CD4-positive, alpha-beta memory T cell (primary cell): ENCODE results near the gene BACE2. TPM values are rescaled to one million over a fixed set of nuclear protein-coding genes. Genes with fewer than 3 reads are reported as not detected.

ENCODE experiments used
- CTCF ChIA-PET: fragments of 350-600 bp; sonication (Branson Sonifier 250); formaldehyde crosslinking; loops from one replicate; lab custom pipeline; 2021; ENCODE audit warnings: inconsistent platforms; ENCODE audit not compliant: partially characterized antibody; lab: Charles Lee
- POLR2A ChIA-PET: fragments of 350-600 bp; sonication (Branson Sonifier 250); formaldehyde crosslinking; loops from one replicate; lab custom pipeline; 2021; ENCODE audit not compliant: partially characterized antibody; lab: Charles Lee
- DNase-seq, 5 donors: peaks; one replicate each; pipeline versions ENCODE4 v3.0.0 to v3.0.0-alpha.2; 2020 to 2022; ENCODE audit warnings: mixed read lengths in 1 of 5
- H3K27ac ChIP-seq: one replicate; pipeline ENCODE4 v1.7.0; 2013; ENCODE audit warnings: low read depth, low read length
- H3K27me3 ChIP-seq: 2 replicates; pipeline ENCODE4 v1.7.0; 2013; ENCODE audit warnings: mild to moderate bottlenecking, low read length, moderate library complexity; ENCODE audit not compliant: insufficient read depth
- H3K36me3 ChIP-seq: 2 replicates; pipeline ENCODE4 v1.7.0; 2013; ENCODE audit warnings: mild to moderate bottlenecking, low read length, moderate library complexity; ENCODE audit not compliant: insufficient read depth
- H3K4me1 ChIP-seq: 2 replicates; pipeline ENCODE4 v1.7.0; 2013; ENCODE audit warnings: mild to moderate bottlenecking, low read length, moderate library complexity; ENCODE audit not compliant: insufficient read depth
- H3K4me3 ChIP-seq, 2 donors: one replicate each; pipeline ENCODE4 v1.7.0; 2013; ENCODE audit warnings: low read length in 2 of 2, mild to moderate bottlenecking in 1 of 2
- H3K9me3 ChIP-seq, 2 donors: one replicate each; pipeline ENCODE4 v1.7.0; 2013; ENCODE audit warnings: low read length in 2 of 2, control low read depth in 1 of 2; ENCODE audit not compliant: control insufficient read depth in 1 of 2
- H3K27ac Mint-ChIP-seq, 7 donors: one replicate each; pipeline ENCODE4 v1.8.0; 2020 to 2021; ENCODE audit warnings: mixed read lengths in 7 of 7, mild to moderate bottlenecking in 6 of 7, inconsistent platforms in 3 of 7, moderate library complexity in 3 of 7
- H3K27me3 Mint-ChIP-seq, 2 donors: one replicate each; pipeline ENCODE4 v1.8.0; 2020 to 2021; ENCODE audit warnings: mixed read lengths in 2 of 2
- H3K36me3 Mint-ChIP-seq, 2 donors: one replicate each; pipeline ENCODE4 v1.8.0; 2020 to 2021; ENCODE audit warnings: mixed read lengths in 2 of 2, inconsistent platforms in 1 of 2, mild to moderate bottlenecking in 1 of 2
- H3K4me1 Mint-ChIP-seq, 4 donors: one replicate each; pipeline ENCODE4 v1.8.0; 2020 to 2021; ENCODE audit warnings: mixed read lengths in 4 of 4, mild to moderate bottlenecking in 1 of 4
- H3K4me3 Mint-ChIP-seq, 8 donors: one replicate each; pipeline ENCODE4 v1.8.0; 2020 to 2021; ENCODE audit warnings: mixed read lengths in 8 of 8, mild to moderate bottlenecking in 7 of 8, moderate library complexity in 6 of 8, inconsistent platforms in 3 of 8
- H3K9me3 Mint-ChIP-seq, 8 donors: one replicate each; pipeline ENCODE4 v1.8.0; 2020 to 2021; ENCODE audit warnings: mixed read lengths in 8 of 8, mild to moderate bottlenecking in 5 of 8, inconsistent platforms in 3 of 8, moderate library complexity in 1 of 8
- intact Hi-C: fragments of 100-400 bp; cut with micrococcal nuclease; formaldehyde crosslinking; loops from one replicate; pipeline ENCODE4 v1.15.1; 2023
- polyA plus RNA-seq, 2 donors: library from polyadenylated mRNA; unstranded; fragments of 300-500 nt; fragmentation: Illumina TruSeq; gene quantifications; one replicate each; pipeline ENCODE4 v1.2.3, GENCODE V29; 2021
- total RNA-seq, 2 experiments: library from RNA; stranded (reverse); gene quantifications; one replicate each; pipeline ENCODE4 v1.2.3, GENCODE V29; 2021

The BACE2 gene
- total and polyA plus RNA-seq, 4 experiments from 2014 or later = 0.10 to 0.52 TPM; not detected in 2

DNA sequence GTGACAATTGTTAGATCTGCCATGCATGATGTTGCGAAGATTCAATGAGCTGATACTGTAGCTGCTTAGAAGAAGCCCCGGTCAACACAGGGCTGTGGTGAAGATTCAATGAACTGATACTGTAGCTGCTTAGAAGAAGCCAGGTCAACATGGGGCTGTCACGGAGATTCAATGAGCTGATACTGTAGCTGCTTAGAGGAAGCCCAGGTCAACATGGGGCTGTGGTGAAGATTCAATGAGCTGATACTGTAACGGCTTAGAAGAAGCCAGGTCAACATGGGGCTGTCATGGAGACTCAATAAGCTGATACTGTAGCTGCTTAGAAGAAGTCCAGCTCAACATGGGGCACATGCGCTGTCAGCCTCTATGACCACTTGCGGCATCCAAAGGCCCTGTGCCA is 18.8 kb upstream of the BACE2 start:
- peaks cover 0 to 3% (median 2%) of the 10 kb centered on the region in 8 donors for H3K9me3 Mint-ChIP-seq
- H3K4me3 Mint-ChIP-seq = no peak overlapping the region
- DNase-seq = no peak
- no peak overlapping the region for H3K4me3 ChIP-seq
- H3K27me3 ChIP-seq = no peaks in the 10 kb centered on the region
- CTCF ChIA-PET = no interaction called here
- H3K9me3 ChIP-seq = no peaks in the 10 kb centered on the region
- no peaks in the 10 kb centered on the region for H3K36me3 Mint-ChIP-seq
- no peaks in the 10 kb centered on the region for H3K4me1 ChIP-seq
- POLR2A ChIA-PET = no interaction called here
- no peak overlapping the region for H3K27ac ChIP-seq
- H3K36me3 ChIP-seq = no peaks in the 10 kb centered on the region
- peaks cover 1 to 8% of the 10 kb centered on the region in 2 donors for H3K27me3 Mint-ChIP-seq
- intact Hi-C loops = no loop called here
- no peak overlapping the region for H3K27ac Mint-ChIP-seq
- no peaks in the 10 kb centered on the region for H3K4me1 Mint-ChIP-seq

DNA sequence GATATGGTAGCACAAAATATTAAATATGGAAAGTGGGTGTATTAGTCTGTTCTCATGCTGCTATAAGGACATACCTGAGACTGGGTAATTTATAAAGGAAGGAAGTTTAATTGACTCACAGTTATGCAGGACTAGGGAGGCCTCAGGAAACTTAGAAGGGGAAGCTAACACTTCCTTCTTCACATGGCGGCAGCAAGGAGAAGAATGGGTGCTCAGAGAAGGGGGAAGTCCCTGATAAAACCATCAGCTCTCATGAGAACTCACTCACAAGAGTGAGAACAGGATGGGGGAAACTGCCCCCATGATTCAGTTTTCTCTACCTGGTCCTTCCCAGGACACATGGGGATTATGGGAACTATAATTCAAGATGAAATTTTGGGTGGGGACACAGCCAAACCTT is 15.8 kb upstream of the BACE2 start:
- Mint-ChIP-seq H3K27me3 (peaks cover 1 to 9% of the 10 kb centered on the region in 2 donors), H3K9me3 (peaks cover 0 to 6% (median 2%) of the 10 kb centered on the region in 8 donors), H3K4me1 (no peaks in the 10 kb centered on the region), H3K36me3 (no peaks in the 10 kb centered on the region), H3K4me3 (no peak overlapping the region), H3K27ac (no peak overlapping the region)
- H3K4me1 ChIP-seq = no peaks in the 10 kb centered on the region
- no peak overlapping the region for H3K27ac ChIP-seq
- ChIA-PET POLR2A (no interaction called here), CTCF (no interaction called here)
- H3K9me3 ChIP-seq = no peaks in the 10 kb centered on the region
- H3K27me3 ChIP-seq = no peaks in the 10 kb centered on the region
- intact Hi-C loops = no loop called here
- H3K4me3 ChIP-seq = no peak overlapping the region
- no peaks in the 10 kb centered on the region for H3K36me3 ChIP-seq
- DNase-seq = no peak

DNA sequence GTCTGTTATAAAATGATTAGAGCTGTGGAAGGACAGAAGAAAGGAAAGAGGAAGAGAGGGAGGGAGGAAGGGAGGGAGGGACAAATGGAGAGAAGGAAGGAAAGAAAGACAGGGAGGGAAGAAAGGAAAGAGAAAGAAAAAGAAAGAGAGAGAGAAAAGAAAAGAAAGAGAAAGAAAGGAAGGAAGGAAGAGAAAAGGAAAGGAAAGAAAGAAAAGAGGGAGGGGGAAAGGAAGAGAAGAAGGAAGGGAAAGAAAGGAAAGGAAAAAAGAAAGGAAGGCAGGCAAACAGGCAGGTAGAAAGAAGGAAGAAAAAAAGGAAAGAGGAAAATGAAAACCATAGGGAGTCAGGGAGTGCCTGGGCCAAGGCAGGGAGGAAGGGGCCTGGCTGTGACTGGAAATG is 14.5 kb upstream of the BACE2 start:
- Histone ChIP-seq H3K27ac (no peak overlapping the region), H3K4me1 (no peaks in the 10 kb centered on the region), H3K4me3 (no peak overlapping the region), H3K9me3 (no peaks in the 10 kb centered on the region), H3K36me3 (no peaks in the 10 kb centered on the region), H3K27me3 (no peaks in the 10 kb centered on the region)
- CTCF ChIA-PET = no interaction called here
- DNase-seq = no peak
- Mint-ChIP-seq H3K27me3 (peaks cover 1 to 12% of the 10 kb centered on the region in 2 donors), H3K4me3 (no peak overlapping the region), H3K27ac (no peak overlapping the region), H3K4me1 (no peaks in the 10 kb centered on the region), H3K9me3 (peaks cover 0 to 9% (median 6%) of the 10 kb centered on the region in 8 donors), H3K36me3 (no peaks in the 10 kb centered on the region)
- intact Hi-C loops = no loop called here
- POLR2A ChIA-PET = no interaction called here

DNA sequence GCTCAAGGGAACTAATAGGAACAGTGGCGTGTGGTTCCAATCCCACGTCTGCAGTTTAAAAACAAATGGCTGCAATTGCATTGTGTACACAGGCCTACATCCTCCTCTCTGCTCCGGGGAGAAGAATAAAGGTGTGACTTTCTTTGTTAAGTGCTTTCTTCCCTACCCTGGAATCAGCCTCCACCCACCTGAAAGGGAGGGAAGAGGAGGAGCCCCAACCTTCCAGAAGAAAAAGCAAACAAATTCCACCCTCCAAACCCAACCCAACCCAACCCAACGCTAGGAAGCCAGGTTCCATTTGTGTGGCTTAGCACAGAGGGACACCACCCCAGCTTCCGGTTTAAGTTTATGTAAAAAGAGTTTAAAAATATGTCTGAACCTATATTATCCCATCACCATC is 11.8 kb upstream of the BACE2 start:
- no peak for DNase-seq
- Histone ChIP-seq H3K4me1 (no peaks in the 10 kb centered on the region), H3K4me3 (no peak overlapping the region), H3K9me3 (no peaks in the 10 kb centered on the region), H3K36me3 (no peaks in the 10 kb centered on the region), H3K27me3 (no peaks in the 10 kb centered on the region), H3K27ac (no peak overlapping the region)
- Mint-ChIP-seq H3K4me1 (no peaks in the 10 kb centered on the region), H3K36me3 (no peaks in the 10 kb centered on the region), H3K27me3 (peaks cover 5 to 14% of the 10 kb centered on the region in 2 donors), H3K27ac (no peak overlapping the region), H3K4me3 (no peak overlapping the region), H3K9me3 (peaks cover 0 to 12% (median 10%) of the 10 kb centered on the region in 8 donors)
- POLR2A ChIA-PET = no interaction called here
- CTCF ChIA-PET = interaction anchor here (0.7 kb wide), 1 partner anchor 27 kb away, joined by 4 read pairs; no protein-coding TSS in a partner anchor
- intact Hi-C loops = no loop called here

DNA sequence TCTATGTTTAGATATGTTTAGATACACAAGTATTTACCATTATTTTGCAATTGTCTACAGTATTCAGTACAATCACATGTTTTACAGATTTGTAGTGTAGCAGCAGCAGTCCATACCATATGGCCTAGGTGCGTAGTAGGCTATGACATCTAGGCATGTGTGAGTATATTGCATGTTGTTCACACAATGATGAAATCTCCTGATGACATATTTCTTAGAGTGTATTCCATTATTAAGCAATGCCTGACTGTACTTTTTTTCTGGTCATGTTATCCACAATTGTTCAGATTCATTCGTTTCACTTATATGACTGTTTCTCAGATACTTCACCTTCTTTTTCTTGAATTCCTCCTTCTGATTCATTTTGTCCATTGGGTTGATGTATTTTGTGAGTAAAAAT is 9.9 kb upstream of the BACE2 start:
- no peak for DNase-seq
- Histone ChIP-seq H3K4me3 (no peak overlapping the region), H3K27ac (no peak overlapping the region), H3K27me3 (no peaks in the 10 kb centered on the region), H3K36me3 (no peaks in the 10 kb centered on the region), H3K4me1 (no peaks in the 10 kb centered on the region), H3K9me3 (no peaks in the 10 kb centered on the region)
- no peaks in the 10 kb centered on the region for H3K36me3 Mint-ChIP-seq
- ChIA-PET POLR2A (no interaction called here), CTCF (no interaction called here)
- H3K27ac Mint-ChIP-seq = no peak overlapping the region
- peaks cover 0 to 12% (median 7%) of the 10 kb centered on the region in 8 donors for H3K9me3 Mint-ChIP-seq
- no peak overlapping the region for H3K4me3 Mint-ChIP-seq
- intact Hi-C loops = no loop called here
- peaks cover 5 to 21% of the 10 kb centered on the region in 2 donors for H3K27me3 Mint-ChIP-seq
- no peaks in the 10 kb centered on the region for H3K4me1 Mint-ChIP-seq

DNA sequence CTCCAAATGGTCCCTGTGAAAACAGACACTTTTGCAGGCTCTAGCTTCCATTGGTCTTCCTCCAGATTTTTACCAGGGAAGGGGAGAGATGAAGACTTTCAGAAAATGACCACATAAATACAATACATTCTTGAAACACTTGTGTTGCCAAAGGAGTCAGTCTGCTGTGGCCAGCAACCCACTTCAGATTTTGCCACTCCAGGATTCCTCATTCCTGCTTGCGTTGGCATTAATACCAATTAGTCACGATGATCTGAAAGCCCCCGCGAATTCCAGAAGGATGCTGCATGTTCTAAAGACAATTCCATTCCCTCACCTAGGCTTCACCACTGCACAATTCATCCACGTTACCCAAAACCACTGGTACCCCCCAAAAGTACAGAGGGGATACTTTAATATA is 7.9 kb upstream of the BACE2 start:
- intact Hi-C loops = no loop called here
- DNase-seq = no peak
- ChIA-PET POLR2A (no interaction called here), CTCF (no interaction called here)
- Mint-ChIP-seq H3K36me3 (no peaks in the 10 kb centered on the region), H3K4me3 (no peak overlapping the region), H3K4me1 (no peaks in the 10 kb centered on the region), H3K9me3 (peaks cover 0 to 11% (median 6%) of the 10 kb centered on the region in 8 donors), H3K27ac (peak overlapping the region in 1 of 7 donors; percentile 64), H3K27me3 (peaks cover 8 to 21% of the 10 kb centered on the region in 2 donors)
- no peak overlapping the region for H3K4me3 ChIP-seq
- no peak overlapping the region for H3K27ac ChIP-seq
- H3K36me3 ChIP-seq = no peaks in the 10 kb centered on the region
- H3K4me1 ChIP-seq = no peaks in the 10 kb centered on the region
- no peaks in the 10 kb centered on the region for H3K27me3 ChIP-seq
- H3K9me3 ChIP-seq = no peaks in the 10 kb centered on the region

DNA sequence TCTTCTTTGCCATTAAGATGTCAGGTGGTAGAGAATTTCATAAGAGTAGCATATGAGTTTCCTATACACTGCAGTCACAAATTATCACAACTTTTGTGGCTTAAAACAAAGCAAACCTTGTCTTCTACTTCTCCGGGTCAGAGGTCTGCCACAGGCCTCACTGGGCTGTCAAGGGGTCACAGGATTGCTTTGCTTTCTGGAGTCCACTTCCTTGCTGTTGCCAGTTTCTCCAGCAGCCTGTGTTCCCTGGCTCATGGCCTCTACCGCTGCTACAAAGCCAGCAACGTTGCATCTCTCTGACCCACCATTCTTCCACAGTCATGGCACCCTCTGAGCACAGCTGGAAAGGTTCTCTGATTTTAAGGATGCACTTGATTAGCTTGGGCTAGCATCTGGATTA is 6.5 kb upstream of the BACE2 start:
- intact Hi-C loops = no loop called here
- H3K36me3 Mint-ChIP-seq = no peaks in the 10 kb centered on the region
- H3K27me3 Mint-ChIP-seq = peaks cover 22 to 34% of the 10 kb centered on the region in 2 donors
- Histone ChIP-seq H3K36me3 (no peaks in the 10 kb centered on the region), H3K9me3 (no peaks in the 10 kb centered on the region), H3K4me3 (no peak overlapping the region), H3K27me3 (peaks cover 4% of the 10 kb centered on the region), H3K27ac (no peak overlapping the region), H3K4me1 (no peaks in the 10 kb centered on the region)
- H3K27ac Mint-ChIP-seq = no peak overlapping the region
- H3K4me1 Mint-ChIP-seq = peaks cover 0 to 7% (median 2%) of the 10 kb centered on the region in 4 donors
- CTCF ChIA-PET = no interaction called here
- peaks cover 0 to 11% (median 6%) of the 10 kb centered on the region in 8 donors for H3K9me3 Mint-ChIP-seq
- no peak overlapping the region for H3K4me3 Mint-ChIP-seq
- POLR2A ChIA-PET = no interaction called here
- DNase-seq = no peak

DNA sequence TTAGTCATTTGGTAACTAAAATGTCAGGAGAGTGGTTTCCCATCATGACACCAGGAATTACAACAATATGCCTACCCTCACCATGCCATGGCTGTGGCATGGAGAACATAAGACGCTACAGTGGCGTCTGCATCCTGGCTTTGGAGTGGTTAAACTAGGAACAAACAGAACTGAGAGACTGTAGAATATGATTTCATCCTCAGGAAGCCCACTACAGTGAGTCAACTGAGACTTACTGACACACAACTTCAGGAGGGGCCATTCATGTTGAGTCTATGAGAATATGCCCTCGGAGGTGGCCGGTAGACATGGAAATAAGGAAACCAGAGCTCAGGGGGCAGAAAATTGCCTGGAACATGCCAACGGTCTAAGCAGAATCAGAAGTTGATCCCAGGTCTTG is 5.9 kb upstream of the BACE2 start:
- Histone ChIP-seq H3K27ac (no peak overlapping the region), H3K4me3 (no peak overlapping the region), H3K27me3 (peaks cover 4% of the 10 kb centered on the region), H3K36me3 (no peaks in the 10 kb centered on the region), H3K4me1 (no peaks in the 10 kb centered on the region), H3K9me3 (no peaks in the 10 kb centered on the region)
- Mint-ChIP-seq H3K27ac (no peak overlapping the region), H3K9me3 (peaks cover 0 to 11% (median 6%) of the 10 kb centered on the region in 8 donors), H3K4me1 (peaks cover 0 to 12% (median 4%) of the 10 kb centered on the region in 4 donors), H3K27me3 (peaks cover 26 to 37% of the 10 kb centered on the region in 2 donors), H3K36me3 (no peaks in the 10 kb centered on the region), H3K4me3 (no peak overlapping the region)
- ChIA-PET CTCF (no interaction called here), POLR2A (no interaction called here)
- no peak for DNase-seq
- intact Hi-C loops = no loop called here
